ENCODE measurements around the gene SGF29. TPM values are rescaled to one million over a fixed set of nuclear protein-coding genes. Genes with fewer than 3 reads are reported as not detected.

The SGF29 gene
- polyA plus RNA-seq, 3 donors, result 14.0 to 24.3 (median 18.8) TPM

GRCh38 chr16:28521436-28521835 is 32.3 kb upstream of the SGF29 start:
- no peak overlapping the region for H3K27ac ChIP-seq (ENCODE audit: low read depth in 1 of 2, low read length in 2 of 2)
- H3K9ac ChIP-seq (ENCODE audit: insufficient read depth, low read length, poor library complexity, severe bottlenecking), result no peak overlapping the region
- Mint-ChIP-seq H3K27ac (no peak overlapping the region), H3K4me1 (peaks cover 23% of the 10 kb centered on the region), H3K4me3 (no peak overlapping the region), H3K36me3 (no peaks in the 10 kb centered on the region), H3K27me3 (ENCODE audit: low read depth in 3 of 3) (peaks cover 0 to 8% (median 0%) of the 10 kb centered on the region in 3 donors), H3K9me3 (peaks cover 0 to 3% (median 0%) of the 10 kb centered on the region in 7 donors)
- H3K9me3 ChIP-seq (replicated peaks in 1 of 2; ENCODE audit: control insufficient read depth in 1 of 2, insufficient read depth in 1 of 2, low read length in 2 of 2), result no peaks in the 10 kb centered on the region
- no peaks in the 10 kb centered on the region for H4K20me1 ChIP-seq (ENCODE audit: insufficient read depth, low read length)
- no peak for TF ChIP-seq CTCF (IDR thresholded peaks at IDR 0.05)
- H3K79me2 ChIP-seq (ENCODE audit: insufficient read depth, low read length), result no peaks in the 10 kb centered on the region
- H2AFZ ChIP-seq (ENCODE audit: insufficient read depth, low read depth, low read length, poor library complexity, severe bottlenecking), result no peak overlapping the region
- intact Hi-C loops (cut with micrococcal nuclease), result no loop called here
- H3K27me3 ChIP-seq (ENCODE audit: control insufficient read depth in 2 of 2, insufficient read depth in 2 of 2, low read length in 2 of 2), result no peaks in the 10 kb centered on the region
- H3K4me3 ChIP-seq (replicated peaks in 1 of 3; ENCODE audit: low read depth in 2 of 3, low read length in 3 of 3), result no peak overlapping the region
- no peaks in the 10 kb centered on the region for H3K36me3 ChIP-seq (replicated peaks in 1 of 2; ENCODE audit: control insufficient read depth in 1 of 2, insufficient read depth in 2 of 2, low read length in 2 of 2)
- no peak for DNase-seq
- peaks cover 14% of the 10 kb centered on the region in 2 donors for H3K4me1 ChIP-seq (ENCODE audit: control insufficient read depth in 1 of 2, insufficient read depth in 2 of 2, low read length in 2 of 2)
- 94% methylated on average over 6 of the region's 6 CpGs for WGBS (ENCODE audit: insufficient coverage)
- H3K4me2 ChIP-seq (replicated peaks; ENCODE audit: extremely low read depth, low read length, poor library complexity, severe bottlenecking), result no peak overlapping the region

- H3K4me2 ChIP-seq (replicated peaks; ENCODE audit: extremely low read depth, low read length, poor library complexity, severe bottlenecking), result no peak overlapping the region
- H3K36me3 Mint-ChIP-seq, result no peaks in the 10 kb centered on the region
- H4K20me1 ChIP-seq (ENCODE audit: insufficient read depth, low read length), result no peaks in the 10 kb centered on the region
- DNase-seq, result no peak
- no peak overlapping the region for H3K4me3 ChIP-seq (replicated peaks in 1 of 3; ENCODE audit: low read depth in 2 of 3, low read length in 3 of 3)
- H3K79me2 ChIP-seq (ENCODE audit: insufficient read depth, low read length), result no peaks in the 10 kb centered on the region
- no peaks in the 10 kb centered on the region for H3K27me3 ChIP-seq (ENCODE audit: control insufficient read depth in 2 of 2, insufficient read depth in 2 of 2, low read length in 2 of 2)
- peaks cover 23% of the 10 kb centered on the region for H3K4me1 Mint-ChIP-seq
- H3K36me3 ChIP-seq (replicated peaks in 1 of 2; ENCODE audit: control insufficient read depth in 1 of 2, insufficient read depth in 2 of 2, low read length in 2 of 2), result no peaks in the 10 kb centered on the region
- no peak for TF ChIP-seq CTCF (IDR thresholded peaks at IDR 0.05)
- H3K9me3 Mint-ChIP-seq, result peaks cover 0 to 3% (median 0%) of the 10 kb centered on the region in 7 donors
- H3K9me3 ChIP-seq (replicated peaks in 1 of 2; ENCODE audit: control insufficient read depth in 1 of 2, insufficient read depth in 1 of 2, low read length in 2 of 2), result no peaks in the 10 kb centered on the region
- intact Hi-C loops (cut with micrococcal nuclease), result no loop called here
- no peak overlapping the region for H3K27ac ChIP-seq (ENCODE audit: low read depth in 1 of 2, low read length in 2 of 2)
- H3K9ac ChIP-seq (ENCODE audit: insufficient read depth, low read length, poor library complexity, severe bottlenecking), result no peak overlapping the region
- WGBS (ENCODE audit: insufficient coverage), result 77% methylated on average over 6 of the region's 11 CpGs
- no peak overlapping the region for H3K27ac Mint-ChIP-seq
- no peak overlapping the region for H2AFZ ChIP-seq (ENCODE audit: insufficient read depth, low read depth, low read length, poor library complexity, severe bottlenecking)
- H3K27me3 Mint-ChIP-seq (ENCODE audit: low read depth in 3 of 3), result peaks cover 0 to 8% (median 0%) of the 10 kb centered on the region in 3 donors
- H3K4me3 Mint-ChIP-seq, result no peak overlapping the region
- H3K4me1 ChIP-seq (ENCODE audit: control insufficient read depth in 1 of 2, insufficient read depth in 2 of 2, low read length in 2 of 2), result peaks cover 14% of the 10 kb centered on the region in 2 donors
Observed at GRCh38 chr16:28522792-28523191, 30.9 kb upstream of the SGF29 start.

Measured in CD14-positive monocyte (primary cell).